AG09309 (cell line): ENCODE results near the gene STX4.

Experiments
- DNase-seq: peaks from one replicate; pipeline ENCODE4 v3.0.0-alpha.2; 2010; ENCODE audit warnings: low read depth
- H3K4me3 ChIP-seq: 2 replicates; pipeline ENCODE4 v1.5.1; 2011; ENCODE audit warnings: mild to moderate bottlenecking, low read depth, low read length, moderate library complexity; ENCODE audit not compliant: control insufficient read depth
- CTCF ChIP-seq: IDR thresholded peaks from 2 replicates; pipeline ENCODE4 v1.5.1; 2011; ENCODE audit warnings: mild to moderate bottlenecking, low read depth, low read length, inconsistent platforms; ENCODE audit not compliant: insufficient read depth, control insufficient read depth; ENCODE audit errors: missing control alignments

The STX4 gene

DNA sequence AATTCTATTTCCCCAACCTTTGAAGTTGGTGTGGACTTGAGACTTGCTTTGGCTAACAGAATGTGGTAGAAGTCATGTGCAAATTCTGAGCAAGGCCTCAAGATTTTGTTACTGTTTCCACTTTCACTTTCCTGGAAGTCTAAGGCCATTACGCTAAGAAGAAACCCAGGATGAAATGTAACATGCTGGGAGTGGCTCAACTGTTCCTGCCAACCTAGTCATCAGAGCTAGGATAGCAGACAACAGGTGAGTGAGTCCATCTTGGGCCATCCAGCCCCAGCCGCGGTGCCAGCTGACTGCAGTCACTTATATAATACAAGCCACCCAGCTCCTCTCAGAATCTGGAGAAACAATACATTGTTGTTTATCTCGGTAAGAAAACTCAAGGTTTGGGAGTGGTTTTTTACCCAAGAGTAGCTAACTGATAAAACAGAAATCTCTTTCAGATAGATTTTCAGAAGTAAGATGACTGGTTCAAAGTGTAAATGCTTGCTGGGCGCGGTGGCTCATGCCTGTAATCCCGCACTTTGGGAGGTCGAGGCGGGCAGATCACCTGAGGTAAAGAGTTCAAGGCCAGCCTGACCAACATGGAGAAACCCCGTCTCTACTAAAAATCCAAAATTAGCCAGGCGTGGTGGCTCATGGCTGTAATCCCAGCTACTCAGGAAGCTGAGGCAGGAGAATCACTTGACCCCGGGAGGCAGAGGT, 10.7 kb upstream of the STX4 start:
- no peak overlapping the region for H3K4me3 ChIP-seq
- no peak for TF ChIP-seq CTCF
- no peak for DNase-seq

DNA sequence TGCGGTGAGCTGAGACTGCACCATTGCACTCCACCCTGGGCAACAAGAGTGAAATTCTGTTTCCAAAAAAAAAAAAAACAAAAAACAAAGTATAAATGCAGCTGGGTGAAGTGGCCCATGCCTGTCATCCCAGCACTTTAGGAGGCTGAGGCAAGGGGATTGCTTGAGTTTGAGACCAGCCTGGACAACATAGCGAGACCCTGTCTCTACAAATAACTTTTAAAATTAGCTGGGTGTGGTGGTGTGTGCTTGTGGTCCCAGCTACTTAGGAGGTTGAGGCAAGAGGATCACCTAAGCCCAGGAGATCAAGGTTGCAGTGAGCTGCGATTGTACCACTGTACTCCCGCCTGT, 10.1 kb upstream of the STX4 start:
- TF ChIP-seq CTCF, result no peak

GRCh38 chr16:31023627-31024226, 9.6 kb upstream of the STX4 start:
- DNase-seq, result no peak
- TF ChIP-seq CTCF, result no peak
- no peak overlapping the region for H3K4me3 ChIP-seq

More for the DNA sequence above, 10.1 kb upstream of the STX4 start:
- DNase-seq, result no peak
- H3K4me3 ChIP-seq, result no peak overlapping the region

- no peak for TF ChIP-seq CTCF
- DNase-seq, result no peak
- H3K4me3 ChIP-seq, result no peak overlapping the region
These were observed 8.0 kb upstream of the STX4 start for GRCh38 chr16:31025339-31025738.

GRCh38 chr16:31029272-31029671, 4.1 kb upstream of the STX4 start:
- no peak for DNase-seq
- H3K4me3 ChIP-seq, result no peak overlapping the region
- no peak for TF ChIP-seq CTCF

DNA sequence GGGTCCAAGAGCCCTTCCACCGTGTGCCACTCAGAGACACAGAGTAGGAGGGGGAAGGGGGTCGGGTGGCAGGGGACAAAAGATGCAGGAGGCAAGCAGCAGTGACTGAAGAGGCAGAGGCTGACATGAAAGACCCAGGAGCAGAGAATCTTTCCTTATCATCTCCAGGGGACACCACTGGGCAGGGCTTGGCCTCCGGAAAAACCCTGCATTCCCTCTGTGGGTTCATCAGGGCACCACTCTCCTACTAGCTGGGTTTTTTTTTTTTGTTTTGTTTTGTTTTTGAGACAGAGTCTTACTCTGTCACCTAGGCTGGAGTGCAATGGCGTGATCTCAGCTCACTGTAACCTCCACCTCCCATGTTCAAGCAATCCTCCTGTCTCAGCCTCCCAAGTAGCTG, 2.1 kb upstream of the STX4 start:
- no peak for TF ChIP-seq CTCF
- no peak overlapping the region for H3K4me3 ChIP-seq
- no peak for DNase-seq
